GM23338 (cell line): ENCODE data around the gene CNDP2. TPM values are rescaled to one million over a fixed set of nuclear protein-coding genes. Genes with fewer than 3 reads are reported as not detected.

Experiments used
- ATAC-seq: fragments of 200-7000 bp; cut with Tn5 transposase; 3 replicates; pipeline ENCODE4 v1.9.1; 2020
- DNase-seq: peaks from one replicate; pipeline ENCODE4 v3.0.0-alpha.2; 2015; ENCODE audit warnings: low spot score
- H2AFZ ChIP-seq: fragments of 200-600 bp; sonication (generic); 2 replicates; pipeline ENCODE4 v1.8.0; 2016; ENCODE audit warnings: antibody characterized with exemption, mild to moderate bottlenecking, moderate library complexity
- H3F3A ChIP-seq: fragments of 200-600 bp; sonication (generic); replicated peaks from 2 replicates; pipeline ENCODE4 v1.8.0; 2017; ENCODE audit warnings: antibody characterized with exemption, mixed run types, low read depth
- H3K27ac ChIP-seq: fragments of 200-600 bp; sonication (generic); 2 replicates; pipeline ENCODE4 v1.6.1; 2016; ENCODE audit warnings: low read depth
- H3K27me3 ChIP-seq: fragments of 200-600 bp; sonication (generic); 2 replicates; pipeline ENCODE4 v1.8.0; 2016; ENCODE audit warnings: mild to moderate bottlenecking, mixed run types, moderate library complexity; ENCODE audit not compliant: insufficient read depth
- H3K36me3 ChIP-seq: fragments of 200-600 bp; sonication (generic); 2 replicates; pipeline ENCODE4 v1.8.0; 2016; ENCODE audit warnings: mild to moderate bottlenecking; ENCODE audit not compliant: insufficient read depth
- H3K4me1 ChIP-seq: fragments of 200-600 bp; sonication (generic); 2 replicates; pipeline ENCODE4 v1.8.0; 2016; ENCODE audit warnings: mild to moderate bottlenecking, moderate library complexity; ENCODE audit not compliant: insufficient read depth
- H3K4me2 ChIP-seq: fragments of 200-600 bp; sonication (generic); 2 replicates; pipeline ENCODE4 v1.7.1; 2017; ENCODE audit warnings: mixed run types
- H3K4me3 ChIP-seq: fragments of 200-600 bp; sonication (generic); 2 replicates; pipeline ENCODE4 v1.6.1; 2016; ENCODE audit warnings: mixed run types
- H3K79me2 ChIP-seq: fragments of 200-600 bp; sonication (generic); replicated peaks from 2 replicates; pipeline ENCODE4 v1.8.0; 2017; ENCODE audit warnings: mild to moderate bottlenecking; ENCODE audit not compliant: insufficient read depth
- H3K9me2 ChIP-seq: fragments of 200-600 bp; sonication (generic); 2 replicates; pipeline ENCODE4 v1.8.0; 2017; ENCODE audit not compliant: insufficient read depth
- H4K20me1 ChIP-seq: fragments of 200-600 bp; sonication (generic); replicated peaks from 2 replicates; pipeline ENCODE4 v1.8.0; 2017; ENCODE audit warnings: mild to moderate bottlenecking; ENCODE audit not compliant: insufficient read depth
- H3K27ac Mint-ChIP-seq: 2 replicates; pipeline ENCODE4 v1.8.0; 2020; ENCODE audit warnings: inconsistent platforms, mild to moderate bottlenecking, moderate library complexity, mixed read lengths
- H3K27me3 Mint-ChIP-seq: 3 replicates; pipeline ENCODE4 v1.8.0; 2022; ENCODE audit warnings: low read depth, mild to moderate bottlenecking, moderate library complexity, mixed read lengths, inconsistent platforms; ENCODE audit not compliant: insufficient read depth, poor library complexity
- H3K36me3 Mint-ChIP-seq: 3 replicates; pipeline ENCODE4 v1.8.0; 2021; ENCODE audit warnings: low read depth, mild to moderate bottlenecking, inconsistent platforms, moderate library complexity, mixed read lengths
- H3K4me1 Mint-ChIP-seq: 3 replicates; pipeline ENCODE4 v1.8.0; 2020; ENCODE audit warnings: mild to moderate bottlenecking, inconsistent platforms, mixed read lengths
- H3K4me3 Mint-ChIP-seq: 3 replicates; pipeline ENCODE4 v1.8.0; 2021; ENCODE audit warnings: moderate library complexity, mild to moderate bottlenecking, inconsistent platforms, mixed read lengths
- H3K9me3 Mint-ChIP-seq: 3 replicates; pipeline ENCODE4 v1.8.0; 2020; ENCODE audit warnings: moderate library complexity, mild to moderate bottlenecking, inconsistent platforms, mixed read lengths
- CREB1 ChIP-seq: fragments of 250-450 bp; sonication (Bioruptor Pico); IDR thresholded peaks from 2 replicates; pipeline ENCODE4 v1.5.0; 2020; ENCODE audit warnings: low read depth, mild to moderate bottlenecking, moderate library complexity
- EZH2 ChIP-seq: fragments of 200-600 bp; sonication (generic); IDR thresholded peaks from one replicate; pipeline ENCODE4 v1.8.0; 2017; ENCODE audit warnings: antibody characterized with exemption, mild to moderate bottlenecking, low read depth; ENCODE audit not compliant: unreplicated experiment
- EZH2phosphoT487 ChIP-seq: fragments of 200-600 bp; sonication (generic); IDR thresholded peaks from one replicate; pipeline ENCODE4 v1.8.1; 2018; ENCODE audit warnings: antibody characterized with exemption; ENCODE audit not compliant: unreplicated experiment
- JUNB ChIP-seq: IDR thresholded peaks from one replicate; pipeline ENCODE4 v1.6.1; 2016; ENCODE audit warnings: antibody characterized with exemption; ENCODE audit not compliant: unreplicated experiment
- POLR2AphosphoS5 ChIP-seq: IDR thresholded peaks from 2 replicates; pipeline ENCODE4 v1.6.1; 2016; ENCODE audit warnings: antibody characterized with exemption, low read depth
- STAT1 ChIP-seq: IDR thresholded peaks from one replicate; pipeline ENCODE4 v1.6.1; 2016; ENCODE audit warnings: antibody characterized with exemption; ENCODE audit not compliant: unreplicated experiment
- ZNF114 ChIP-seq: fragments of 250-450 bp; sonication (Bioruptor Pico); IDR thresholded peaks from 2 replicates; pipeline ENCODE4 v1.5.0; 2020; ENCODE audit warnings: mild to moderate bottlenecking, moderate library complexity
- ZNF331 ChIP-seq: fragments of 250-450 bp; sonication (Bioruptor Pico); IDR thresholded peaks from 2 replicates; pipeline ENCODE4 v1.5.0; 2020; ENCODE audit warnings: low read depth, mild to moderate bottlenecking, moderate library complexity
- polyA plus RNA-seq: library from polyadenylated mRNA; unstranded; fragments of >200 nt; fragmentation: Nextera tagmentation; extraction: Ambion mirVana; gene quantifications from 2 replicates; pipeline ENCODE4 v1.2.1, GENCODE V29; 2016
- total RNA-seq: library from RNA; depleted of rRNA; stranded (reverse); fragments of >200 nt; shearing (Covaris generic); gene quantifications from 2 replicates; pipeline ENCODE4 v1.2.3, GENCODE V29; 2014
- TF ChIP-seq, protein P1 (sequence below): IDR thresholded peaks from one replicate; pipeline ENCODE4 v1.6.1; 2018; ENCODE audit warnings: antibody characterized with exemption; ENCODE audit not compliant: unreplicated experiment
- TF ChIP-seq, protein P2 (sequence below), 2 experiments: fragments of 200-600 bp in 1 of 2; sonication (generic) in 1 of 2; conservative IDR thresholded peaks; 2 replicates each; pipeline versions ENCODE4 v1.5.1 to v1.6.1; 2016 to 2017; ENCODE audit warnings: antibody characterized with exemption in 2 of 2, low read depth in 2 of 2, mild to moderate bottlenecking in 2 of 2, moderate library complexity in 1 of 2
- TF ChIP-seq, protein P3 (sequence below): IDR thresholded peaks from 2 replicates; pipeline ENCODE4 v1.6.1; 2016; ENCODE audit warnings: antibody characterized with exemption
- TF ChIP-seq, protein P4 (sequence below): fragments of 250-450 bp; sonication (Bioruptor Pico); IDR thresholded peaks from 2 replicates; pipeline ENCODE4 v1.5.0; 2020; ENCODE audit warnings: mild to moderate bottlenecking, moderate library complexity

The CNDP2 gene
- total and polyA plus RNA-seq, 2 experiments from 2014 or later = 116 to 175 TPM

DNA sequence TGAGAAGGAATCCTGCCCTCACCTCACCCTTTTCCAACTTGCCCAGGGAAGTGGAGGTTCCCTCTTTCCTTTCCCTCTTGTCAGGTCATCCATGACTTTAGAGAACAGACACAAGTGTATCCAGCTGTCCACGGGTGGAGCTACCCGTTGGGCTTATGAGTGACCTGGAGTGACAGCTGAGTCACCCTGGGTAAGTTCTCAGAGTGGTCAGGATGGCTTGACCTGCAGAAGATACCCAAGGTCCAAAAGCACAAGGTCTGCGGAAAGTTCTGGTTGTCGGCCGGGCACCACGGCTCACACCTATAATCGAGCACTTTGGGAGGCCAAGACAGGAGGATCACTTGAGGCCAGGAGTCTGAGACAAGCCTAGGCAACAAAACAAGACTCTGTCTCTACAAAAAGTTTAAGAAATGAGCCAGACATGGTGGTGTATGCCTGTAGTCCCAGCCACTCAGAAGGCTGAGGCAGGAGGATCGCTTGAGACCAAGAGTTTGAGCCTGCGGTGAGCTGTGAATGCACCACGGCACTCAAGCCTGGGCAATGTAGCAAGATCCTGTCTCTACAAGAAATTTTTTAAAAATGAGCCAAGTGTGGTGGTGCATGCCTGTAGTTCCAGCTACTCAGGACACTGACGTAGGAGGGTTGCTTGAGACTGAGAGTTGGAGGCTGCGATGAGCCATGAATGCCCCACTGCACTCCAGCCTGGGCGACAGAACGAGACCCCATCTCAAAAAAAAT is 24.1 kb downstream of the CNDP2 start (continued):
- TF ChIP-seq EZH2 = no peak
- no peak for TF ChIP-seq STAT1
- no peak for TF ChIP-seq POLR2AphosphoS5
- TF ChIP-seq JUNB = no peak
- TF ChIP-seq ZNF331 (CRISPR knock-in tag) = no peak
- TF ChIP-seq CREB1 (CRISPR knock-in tag) = no peak
- TF ChIP-seq ZNF114 (CRISPR knock-in tag) = no peak
- TF ChIP-seq, protein P1, sequence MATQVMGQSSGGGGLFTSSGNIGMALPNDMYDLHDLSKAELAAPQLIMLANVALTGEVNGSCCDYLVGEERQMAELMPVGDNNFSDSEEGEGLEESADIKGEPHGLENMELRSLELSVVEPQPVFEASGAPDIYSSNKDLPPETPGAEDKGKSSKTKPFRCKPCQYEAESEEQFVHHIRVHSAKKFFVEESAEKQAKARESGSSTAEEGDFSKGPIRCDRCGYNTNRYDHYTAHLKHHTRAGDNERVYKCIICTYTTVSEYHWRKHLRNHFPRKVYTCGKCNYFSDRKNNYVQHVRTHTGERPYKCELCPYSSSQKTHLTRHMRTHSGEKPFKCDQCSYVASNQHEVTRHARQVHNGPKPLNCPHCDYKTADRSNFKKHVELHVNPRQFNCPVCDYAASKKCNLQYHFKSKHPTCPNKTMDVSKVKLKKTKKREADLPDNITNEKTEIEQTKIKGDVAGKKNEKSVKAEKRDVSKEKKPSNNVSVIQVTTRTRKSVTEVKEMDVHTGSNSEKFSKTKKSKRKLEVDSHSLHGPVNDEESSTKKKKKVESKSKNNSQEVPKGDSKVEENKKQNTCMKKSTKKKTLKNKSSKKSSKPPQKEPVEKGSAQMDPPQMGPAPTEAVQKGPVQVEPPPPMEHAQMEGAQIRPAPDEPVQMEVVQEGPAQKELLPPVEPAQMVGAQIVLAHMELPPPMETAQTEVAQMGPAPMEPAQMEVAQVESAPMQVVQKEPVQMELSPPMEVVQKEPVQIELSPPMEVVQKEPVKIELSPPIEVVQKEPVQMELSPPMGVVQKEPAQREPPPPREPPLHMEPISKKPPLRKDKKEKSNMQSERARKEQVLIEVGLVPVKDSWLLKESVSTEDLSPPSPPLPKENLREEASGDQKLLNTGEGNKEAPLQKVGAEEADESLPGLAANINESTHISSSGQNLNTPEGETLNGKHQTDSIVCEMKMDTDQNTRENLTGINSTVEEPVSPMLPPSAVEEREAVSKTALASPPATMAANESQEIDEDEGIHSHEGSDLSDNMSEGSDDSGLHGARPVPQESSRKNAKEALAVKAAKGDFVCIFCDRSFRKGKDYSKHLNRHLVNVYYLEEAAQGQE = no peak

DNA sequence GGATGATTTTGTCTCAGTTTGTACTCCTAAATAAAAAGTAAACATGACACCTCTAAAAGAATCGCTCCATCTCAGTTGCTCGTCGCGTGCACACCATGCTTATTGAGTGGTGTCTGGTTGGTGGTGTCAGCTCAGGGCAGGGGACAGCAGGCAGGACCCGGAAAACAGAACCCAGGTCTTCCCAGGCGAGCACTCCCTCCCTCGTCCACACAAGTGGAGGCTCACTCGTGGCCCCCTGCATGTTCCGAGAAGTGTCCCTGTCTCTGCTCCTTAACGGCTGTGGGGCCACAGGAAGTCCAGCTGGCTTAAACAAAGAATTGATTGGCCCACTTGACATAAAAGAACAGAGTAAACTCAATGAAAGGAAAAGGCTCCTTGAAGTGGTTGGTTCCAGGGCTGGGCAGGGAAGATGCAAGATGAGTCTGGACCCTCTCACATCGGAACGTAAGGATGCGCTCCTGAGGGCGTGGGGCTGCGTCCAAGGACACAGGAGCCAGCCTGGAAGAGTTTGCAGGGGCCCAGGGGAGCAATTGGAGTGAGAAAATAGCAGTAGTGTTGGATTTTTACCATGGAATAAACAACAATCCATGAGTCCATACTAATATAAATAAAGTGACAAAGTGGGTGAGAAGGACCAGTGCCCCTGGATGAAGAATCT is 25.0 kb downstream of the CNDP2 start:
- no peak for ATAC-seq
- TF ChIP-seq CREB1 (CRISPR knock-in tag) = no peak
- TF ChIP-seq, protein P2, sequence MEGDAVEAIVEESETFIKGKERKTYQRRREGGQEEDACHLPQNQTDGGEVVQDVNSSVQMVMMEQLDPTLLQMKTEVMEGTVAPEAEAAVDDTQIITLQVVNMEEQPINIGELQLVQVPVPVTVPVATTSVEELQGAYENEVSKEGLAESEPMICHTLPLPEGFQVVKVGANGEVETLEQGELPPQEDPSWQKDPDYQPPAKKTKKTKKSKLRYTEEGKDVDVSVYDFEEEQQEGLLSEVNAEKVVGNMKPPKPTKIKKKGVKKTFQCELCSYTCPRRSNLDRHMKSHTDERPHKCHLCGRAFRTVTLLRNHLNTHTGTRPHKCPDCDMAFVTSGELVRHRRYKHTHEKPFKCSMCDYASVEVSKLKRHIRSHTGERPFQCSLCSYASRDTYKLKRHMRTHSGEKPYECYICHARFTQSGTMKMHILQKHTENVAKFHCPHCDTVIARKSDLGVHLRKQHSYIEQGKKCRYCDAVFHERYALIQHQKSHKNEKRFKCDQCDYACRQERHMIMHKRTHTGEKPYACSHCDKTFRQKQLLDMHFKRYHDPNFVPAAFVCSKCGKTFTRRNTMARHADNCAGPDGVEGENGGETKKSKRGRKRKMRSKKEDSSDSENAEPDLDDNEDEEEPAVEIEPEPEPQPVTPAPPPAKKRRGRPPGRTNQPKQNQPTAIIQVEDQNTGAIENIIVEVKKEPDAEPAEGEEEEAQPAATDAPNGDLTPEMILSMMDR (conservative IDR thresholded peaks at IDR 0.05; ENCODE audit: low read depth in 2 of 2) = no peak
- TF ChIP-seq, protein P3, sequence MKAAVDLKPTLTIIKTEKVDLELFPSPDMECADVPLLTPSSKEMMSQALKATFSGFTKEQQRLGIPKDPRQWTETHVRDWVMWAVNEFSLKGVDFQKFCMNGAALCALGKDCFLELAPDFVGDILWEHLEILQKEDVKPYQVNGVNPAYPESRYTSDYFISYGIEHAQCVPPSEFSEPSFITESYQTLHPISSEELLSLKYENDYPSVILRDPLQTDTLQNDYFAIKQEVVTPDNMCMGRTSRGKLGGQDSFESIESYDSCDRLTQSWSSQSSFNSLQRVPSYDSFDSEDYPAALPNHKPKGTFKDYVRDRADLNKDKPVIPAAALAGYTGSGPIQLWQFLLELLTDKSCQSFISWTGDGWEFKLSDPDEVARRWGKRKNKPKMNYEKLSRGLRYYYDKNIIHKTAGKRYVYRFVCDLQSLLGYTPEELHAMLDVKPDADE = no peak
- no peak for TF ChIP-seq EZH2phosphoT487
- TF ChIP-seq, protein P4, sequence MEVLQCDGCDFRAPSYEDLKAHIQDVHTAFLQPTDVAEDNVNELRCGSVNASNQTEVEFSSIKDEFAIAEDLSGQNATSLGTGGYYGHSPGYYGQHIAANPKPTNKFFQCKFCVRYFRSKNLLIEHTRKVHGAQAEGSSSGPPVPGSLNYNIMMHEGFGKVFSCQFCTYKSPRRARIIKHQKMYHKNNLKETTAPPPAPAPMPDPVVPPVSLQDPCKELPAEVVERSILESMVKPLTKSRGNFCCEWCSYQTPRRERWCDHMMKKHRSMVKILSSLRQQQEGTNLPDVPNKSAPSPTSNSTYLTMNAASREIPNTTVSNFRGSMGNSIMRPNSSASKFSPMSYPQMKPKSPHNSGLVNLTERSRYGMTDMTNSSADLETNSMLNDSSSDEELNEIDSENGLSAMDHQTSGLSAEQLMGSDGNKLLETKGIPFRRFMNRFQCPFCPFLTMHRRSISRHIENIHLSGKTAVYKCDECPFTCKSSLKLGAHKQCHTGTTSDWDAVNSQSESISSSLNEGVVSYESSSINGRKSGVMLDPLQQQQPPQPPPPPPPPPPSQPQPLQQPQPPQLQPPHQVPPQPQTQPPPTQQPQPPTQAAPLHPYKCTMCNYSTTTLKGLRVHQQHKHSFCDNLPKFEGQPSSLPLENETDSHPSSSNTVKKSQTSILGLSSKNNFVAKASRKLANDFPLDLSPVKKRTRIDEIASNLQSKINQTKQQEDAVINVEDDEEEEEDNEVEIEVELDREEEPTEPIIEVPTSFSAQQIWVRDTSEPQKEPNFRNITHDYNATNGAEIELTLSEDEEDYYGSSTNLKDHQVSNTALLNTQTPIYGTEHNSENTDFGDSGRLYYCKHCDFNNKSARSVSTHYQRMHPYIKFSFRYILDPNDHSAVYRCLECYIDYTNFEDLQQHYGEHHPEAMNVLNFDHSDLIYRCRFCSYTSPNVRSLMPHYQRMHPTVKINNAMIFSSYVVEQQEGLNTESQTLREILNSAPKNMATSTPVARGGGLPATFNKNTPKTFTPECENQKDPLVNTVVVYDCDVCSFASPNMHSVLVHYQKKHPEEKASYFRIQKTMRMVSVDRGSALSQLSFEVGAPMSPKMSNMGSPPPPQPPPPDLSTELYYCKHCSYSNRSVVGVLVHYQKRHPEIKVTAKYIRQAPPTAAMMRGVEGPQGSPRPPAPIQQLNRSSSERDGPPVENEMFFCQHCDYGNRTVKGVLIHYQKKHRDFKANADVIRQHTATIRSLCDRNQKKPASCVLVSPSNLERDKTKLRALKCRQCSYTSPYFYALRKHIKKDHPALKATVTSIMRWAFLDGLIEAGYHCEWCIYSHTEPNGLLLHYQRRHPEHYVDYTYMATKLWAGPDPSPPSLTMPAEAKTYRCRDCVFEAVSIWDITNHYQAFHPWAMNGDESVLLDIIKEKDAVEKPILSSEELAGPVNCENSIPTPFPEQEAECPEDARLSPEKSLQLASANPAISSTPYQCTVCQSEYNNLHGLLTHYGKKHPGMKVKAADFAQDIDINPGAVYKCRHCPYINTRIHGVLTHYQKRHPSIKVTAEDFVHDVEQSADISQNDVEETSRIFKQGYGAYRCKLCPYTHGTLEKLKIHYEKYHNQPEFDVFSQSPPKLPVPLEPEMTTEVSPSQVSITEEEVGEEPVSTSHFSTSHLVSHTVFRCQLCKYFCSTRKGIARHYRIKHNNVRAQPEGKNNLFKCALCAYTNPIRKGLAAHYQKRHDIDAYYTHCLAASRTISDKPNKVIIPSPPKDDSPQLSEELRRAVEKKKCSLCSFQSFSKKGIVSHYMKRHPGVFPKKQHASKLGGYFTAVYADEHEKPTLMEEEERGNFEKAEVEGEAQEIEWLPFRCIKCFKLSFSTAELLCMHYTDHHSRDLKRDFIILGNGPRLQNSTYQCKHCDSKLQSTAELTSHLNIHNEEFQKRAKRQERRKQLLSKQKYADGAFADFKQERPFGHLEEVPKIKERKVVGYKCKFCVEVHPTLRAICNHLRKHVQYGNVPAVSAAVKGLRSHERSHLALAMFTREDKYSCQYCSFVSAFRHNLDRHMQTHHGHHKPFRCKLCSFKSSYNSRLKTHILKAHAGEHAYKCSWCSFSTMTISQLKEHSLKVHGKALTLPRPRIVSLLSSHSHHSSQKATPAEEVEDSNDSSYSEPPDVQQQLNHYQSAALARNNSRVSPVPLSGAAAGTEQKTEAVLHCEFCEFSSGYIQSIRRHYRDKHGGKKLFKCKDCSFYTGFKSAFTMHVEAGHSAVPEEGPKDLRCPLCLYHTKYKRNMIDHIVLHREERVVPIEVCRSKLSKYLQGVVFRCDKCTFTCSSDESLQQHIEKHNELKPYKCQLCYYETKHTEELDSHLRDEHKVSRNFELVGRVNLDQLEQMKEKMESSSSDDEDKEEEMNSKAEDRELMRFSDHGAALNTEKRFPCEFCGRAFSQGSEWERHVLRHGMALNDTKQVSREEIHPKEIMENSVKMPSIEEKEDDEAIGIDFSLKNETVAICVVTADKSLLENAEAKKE = no peak

More for the DNA sequence above, 25.0 kb downstream of the CNDP2 start:
- Histone ChIP-seq H3K79me2 (no peaks in the 10 kb centered on the region), H2AFZ (no peak overlapping the region), H3K9me2 (no peaks in the 10 kb centered on the region), H3K27me3 (no peaks in the 10 kb centered on the region), H3K4me1 (no peaks in the 10 kb centered on the region), H3F3A (no peaks in the 10 kb centered on the region), H3K4me2 (no peak overlapping the region), H3K36me3 (0 out of 2 replicates have a peak, but pooled peaks cover 6% of the 10 kb centered on the region), H3K27ac (no peak overlapping the region), H3K4me3 (no peak overlapping the region), H4K20me1 (no peaks in the 10 kb centered on the region)
- no peak overlapping the region for H3K4me3 Mint-ChIP-seq
- H3K36me3 Mint-ChIP-seq = peaks cover 87% of the 10 kb centered on the region
- no peak for DNase-seq
- H3K4me1 Mint-ChIP-seq = peaks cover 3% of the 10 kb centered on the region; the same call in 2 of the 3 replicates
- H3K27me3 Mint-ChIP-seq = peaks cover 12% of the 10 kb centered on the region
- no peak overlapping the region for H3K27ac Mint-ChIP-seq
- H3K9me3 Mint-ChIP-seq = peaks cover 39% of the 10 kb centered on the region
